Fibroblast of lung (primary cell): ENCODE measurements around the gene FMN1.

Source experiments
- EZH2 ChIP-seq: IDR thresholded peaks from 2 replicates; pipeline ENCODE4 v1.5.1; 2012; ENCODE audit warnings: low read length, control low read depth, mild to moderate bottlenecking; ENCODE audit errors: missing control alignments
- TF ChIP-seq, protein P1 (sequence below), 2 donors: IDR thresholded peaks in 1 of 2; conservative IDR thresholded peaks in 1 of 2; 1 replicate in 1 of 2; 2 replicates in 1 of 2; pipeline ENCODE4 v1.5.1; 2011 to 2012; ENCODE audit warnings: low read length in 2 of 2, control low read depth in 1 of 2, inconsistent platforms in 1 of 2, low read depth in 1 of 2, mild to moderate bottlenecking in 1 of 2

DNA sequence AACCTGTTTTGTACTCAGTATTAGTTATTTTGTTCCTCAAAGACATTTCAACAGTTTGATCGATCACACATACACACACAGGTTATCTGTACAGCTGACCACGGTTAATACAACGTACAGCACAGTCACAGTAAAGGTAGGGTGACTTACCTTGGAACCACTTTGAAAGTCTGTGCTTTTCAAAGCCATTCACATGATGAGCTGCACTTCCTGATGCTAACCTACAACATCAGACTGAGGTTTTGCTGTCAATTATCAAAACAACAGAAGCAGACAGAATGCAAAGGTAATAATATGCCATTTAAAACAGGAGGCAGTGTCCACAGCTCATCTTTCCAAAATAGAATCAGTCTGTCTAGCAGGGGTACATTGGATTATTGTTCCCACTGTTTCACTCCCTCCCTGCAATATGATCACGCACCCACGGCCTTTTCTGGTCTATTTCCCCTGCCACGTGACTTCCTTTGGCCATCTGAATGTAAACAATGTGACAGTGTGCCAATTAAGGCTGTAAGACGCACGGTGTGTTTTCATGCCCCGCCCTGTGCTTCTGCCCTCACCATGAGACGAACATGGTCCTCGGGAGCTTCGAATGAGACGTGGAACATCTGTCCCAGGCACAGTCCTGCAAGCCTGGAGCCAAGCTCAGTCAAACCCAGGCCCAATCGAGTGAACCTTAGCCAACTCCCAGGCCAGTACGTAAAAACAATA is 102.4 kb downstream of the FMN1 start:
- TF ChIP-seq, protein P1, sequence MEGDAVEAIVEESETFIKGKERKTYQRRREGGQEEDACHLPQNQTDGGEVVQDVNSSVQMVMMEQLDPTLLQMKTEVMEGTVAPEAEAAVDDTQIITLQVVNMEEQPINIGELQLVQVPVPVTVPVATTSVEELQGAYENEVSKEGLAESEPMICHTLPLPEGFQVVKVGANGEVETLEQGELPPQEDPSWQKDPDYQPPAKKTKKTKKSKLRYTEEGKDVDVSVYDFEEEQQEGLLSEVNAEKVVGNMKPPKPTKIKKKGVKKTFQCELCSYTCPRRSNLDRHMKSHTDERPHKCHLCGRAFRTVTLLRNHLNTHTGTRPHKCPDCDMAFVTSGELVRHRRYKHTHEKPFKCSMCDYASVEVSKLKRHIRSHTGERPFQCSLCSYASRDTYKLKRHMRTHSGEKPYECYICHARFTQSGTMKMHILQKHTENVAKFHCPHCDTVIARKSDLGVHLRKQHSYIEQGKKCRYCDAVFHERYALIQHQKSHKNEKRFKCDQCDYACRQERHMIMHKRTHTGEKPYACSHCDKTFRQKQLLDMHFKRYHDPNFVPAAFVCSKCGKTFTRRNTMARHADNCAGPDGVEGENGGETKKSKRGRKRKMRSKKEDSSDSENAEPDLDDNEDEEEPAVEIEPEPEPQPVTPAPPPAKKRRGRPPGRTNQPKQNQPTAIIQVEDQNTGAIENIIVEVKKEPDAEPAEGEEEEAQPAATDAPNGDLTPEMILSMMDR (conservative IDR thresholded peaks at IDR 0.05 in 1 of 2, IDR thresholded peaks at IDR 0.05 in 1 of 2; ENCODE audit: low read depth in 1 of 2, low read length in 2 of 2), result no peak
- TF ChIP-seq EZH2, result no peak
